ENCODE results near the gene RAD23A. TPM values are rescaled to one million over a fixed set of nuclear protein-coding genes. Genes with fewer than 3 reads are reported as not detected.

RAD23A gene
- total RNA-seq, 1 donor from 2014 or later: 65.6 TPM

DNA sequence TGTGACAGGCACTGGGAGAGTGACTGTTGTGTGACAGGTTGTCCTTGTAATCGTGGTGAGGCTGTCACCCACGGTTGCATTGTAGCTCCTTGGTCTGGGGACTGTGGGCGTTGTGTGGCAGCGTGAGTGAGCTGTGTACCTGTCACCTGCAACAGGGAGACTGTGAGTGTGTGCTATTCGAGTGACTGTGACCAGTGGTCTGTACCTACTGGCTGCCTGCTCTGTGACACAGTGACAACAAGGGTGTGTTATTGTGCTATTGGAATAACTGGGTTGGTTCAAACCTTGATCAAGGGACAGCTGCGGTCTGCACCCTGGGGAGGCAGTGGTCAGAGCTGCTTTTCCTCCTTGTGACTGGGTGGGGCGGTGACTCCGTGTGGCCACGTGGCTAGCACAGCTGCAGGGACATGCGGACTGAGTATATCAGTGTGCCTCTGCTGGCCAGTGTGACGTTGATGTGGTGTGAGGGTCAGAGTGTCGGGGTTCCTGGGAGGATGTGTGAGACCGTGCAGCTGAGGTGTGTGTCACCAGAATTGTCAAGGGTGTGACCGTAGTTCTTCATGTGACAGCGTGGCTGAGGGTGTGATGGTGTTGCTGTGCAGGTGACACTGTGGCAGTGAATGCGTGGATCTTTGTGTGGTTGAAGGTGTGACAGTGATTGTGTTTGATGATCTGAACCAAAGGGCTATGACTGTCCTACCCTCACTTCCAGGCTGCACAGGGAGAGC, 39.6 kb downstream of the RAD23A start:
- ATAC-seq: peak; percentile 62

- ATAC-seq: no peak
Measured at GRCh38 chr19:12986726-12987125, 41.1 kb downstream of the RAD23A start.

DNA sequence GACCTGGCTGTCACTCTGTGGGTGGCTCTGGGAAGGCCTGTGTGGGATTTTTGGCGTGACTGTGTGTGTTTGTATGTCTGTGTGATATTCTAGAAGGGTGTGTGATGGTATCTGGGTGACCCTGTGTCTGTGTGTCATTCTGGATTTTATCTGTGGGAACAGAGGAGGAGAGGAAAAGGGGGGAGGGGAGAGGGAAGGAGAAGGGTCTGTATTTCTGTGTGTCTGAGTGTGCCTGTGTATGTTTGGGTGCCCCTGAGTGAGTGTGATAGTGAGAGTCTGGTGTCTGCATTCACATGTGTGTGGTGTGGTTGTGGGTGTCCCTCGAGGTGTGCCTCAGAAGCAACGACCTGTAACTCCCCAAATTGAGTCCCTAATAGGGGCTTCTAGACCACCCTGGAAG, 41.5 kb downstream of the RAD23A start:
- ATAC-seq: no peak

GRCh38 chr19:12987781-12988180, 42.1 kb downstream of the RAD23A start:
- no peak for ATAC-seq

GRCh38 chr19:12990431-12990830, 44.8 kb downstream of the RAD23A start:
- no peak for ATAC-seq

- ATAC-seq: no peak
Measured at GRCh38 chr19:12990853-12991252, 45.2 kb downstream of the RAD23A start.

GRCh38 chr19:12991296-12991695, 45.6 kb downstream of the RAD23A start:
- ATAC-seq: no peak

DNA sequence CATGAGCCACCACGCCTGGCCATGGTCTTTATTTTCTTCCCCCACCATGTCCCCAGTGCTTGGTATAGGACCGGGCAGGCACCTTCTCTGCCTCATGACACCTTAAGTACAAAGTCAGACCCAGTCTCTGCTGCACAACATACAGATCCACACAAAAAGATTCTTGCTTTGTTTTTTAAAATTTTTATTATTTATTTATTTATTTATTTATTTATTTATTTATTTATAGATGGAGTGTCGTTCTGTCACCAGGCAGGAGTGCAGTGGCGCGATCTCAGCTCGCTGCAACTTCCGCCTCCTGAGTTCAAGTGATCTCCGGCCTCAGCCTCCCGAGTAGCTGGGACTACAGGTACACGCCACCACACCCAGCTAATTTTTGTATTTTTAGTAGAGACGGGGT, 47.1 kb downstream of the RAD23A start:
- no peak for ATAC-seq

DNA sequence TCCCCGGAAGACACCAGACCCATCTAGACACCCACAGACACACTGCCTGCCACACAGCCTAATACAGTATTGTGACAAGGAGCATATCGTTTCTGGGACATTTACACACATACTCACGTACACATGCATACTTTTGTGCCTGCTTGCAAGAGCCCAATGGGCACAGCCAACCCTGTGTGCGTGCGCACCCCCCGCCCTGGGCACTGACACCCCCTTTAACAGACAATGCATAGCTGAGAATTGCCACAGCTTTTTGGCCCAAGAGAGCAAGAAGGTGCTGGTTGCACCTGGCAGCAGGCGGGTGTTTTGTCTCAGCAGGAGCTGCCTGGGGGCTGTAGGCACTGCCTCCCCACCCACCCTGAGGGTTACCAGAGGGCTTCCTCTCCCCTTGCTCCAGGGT, 47.9 kb downstream of the RAD23A start:
- peak; percentile 1 for ATAC-seq

- peak; percentile 15 for ATAC-seq
Measured at GRCh38 chr19:12994701-12995595, 49.3 kb downstream of the RAD23A start, which contains the start of gene NFIX. NFIX (plus strand) TSS chr19:12995475; CDS start chr19:12995838, 363 bp downstream.

- ATAC-seq: peak; percentile 13
Measured at GRCh38 chr19:12995596-12996405, 50.1 kb downstream of the RAD23A start.

- ATAC-seq: peak; percentile 22
Measured at GRCh38 chr19:12996406-12997094, 50.9 kb downstream of the RAD23A start.

GRCh38 chr19:12997179-12997966, 51.7 kb downstream of the RAD23A start:
- peak; percentile 1 for ATAC-seq

- no peak for ATAC-seq
Measured at GRCh38 chr19:12997967-12998940, 52.6 kb downstream of the RAD23A start.

- ATAC-seq: no peak
Measured at GRCh38 chr19:13001166-13001501, 55.5 kb downstream of the RAD23A start.

- peak; percentile 1 for ATAC-seq
Measured at GRCh38 chr19:13001502-13002165, 56.0 kb downstream of the RAD23A start.

- peak; percentile 9 for ATAC-seq
Measured at GRCh38 chr19:13002166-13002898, 56.7 kb downstream of the RAD23A start.

DNA sequence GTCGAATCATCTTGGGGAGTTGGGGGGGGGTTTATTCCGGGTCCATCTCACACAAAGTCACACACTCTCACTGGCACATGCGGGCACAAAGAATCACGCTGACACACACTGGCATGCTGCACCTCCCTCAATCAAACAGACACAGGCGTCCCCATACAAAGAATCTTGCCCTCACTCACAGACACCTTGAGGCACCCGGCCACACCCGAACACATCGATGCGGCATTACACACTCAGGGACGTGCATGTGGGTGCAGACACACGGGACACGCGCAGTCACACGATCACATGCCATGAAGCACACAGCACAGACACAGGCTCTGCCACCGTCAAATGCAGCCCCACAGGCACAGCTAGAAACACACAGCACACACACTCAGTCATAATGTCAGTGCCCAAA, 57.4 kb downstream of the RAD23A start:
- peak; percentile 7 for ATAC-seq

Measured in esophagus mucosa (tissue), 1 donor.